ENCODE data around the gene GYG1.

GRCh38 chr3:148975248-148975647 lies 16.1 kb upstream of the GYG1 start:
- TF ChIP-seq CTCF (IDR thresholded peaks at IDR 0.05; ENCODE audit: low read length) = no peak
- no peak for TF ChIP-seq EZH2phosphoT487 (IDR thresholded peaks at IDR 0.05; ENCODE audit: low read length)
